ENCODE results near the gene GPR22. TPM values are rescaled to one million over a fixed set of nuclear protein-coding genes. Genes with fewer than 3 reads are reported as not detected.

The GPR22 gene
- total RNA-seq, 1 experiment from 2014 or later, result not detected

GRCh38 chr7:107435749-107436148, 34.1 kb upstream of the GPR22 start:
- Histone ChIP-seq H3K9me3 (ENCODE audit: control insufficient read depth, low read depth, low read length) (no peaks in the 10 kb centered on the region), H4K5ac (ENCODE audit: insufficient read length, low read depth, low read length) (no peak overlapping the region), H2BK12ac (ENCODE audit: insufficient read length, low read depth, low read length) (no peak overlapping the region), H3K23me2 (ENCODE audit: insufficient read length, low read depth, low read length, poor library complexity, severe bottlenecking) (no peaks in the 10 kb centered on the region), H3K9ac (ENCODE audit: extremely low read depth, insufficient read length, low read length) (no peak overlapping the region), H4K8ac (replicated peaks; ENCODE audit: insufficient read length, low read depth, low read length) (no peak overlapping the region), H3K4me1 (ENCODE audit: insufficient read depth, low read length) (no peaks in the 10 kb centered on the region), H2BK120ac (ENCODE audit: low read depth, low read length, poor library complexity, severe bottlenecking) (no peak overlapping the region), H3K27ac (ENCODE audit: insufficient read length, low read depth, low read length) (no peak overlapping the region), H4K20me1 (ENCODE audit: control insufficient read depth, insufficient read depth, insufficient read length) (no peaks in the 10 kb centered on the region), H2BK20ac (ENCODE audit: low read depth, low read length, poor library complexity, severe bottlenecking) (no peak overlapping the region), H3K27me3 (ENCODE audit: insufficient read depth, low read length) (no peaks in the 10 kb centered on the region), H2AK5ac (ENCODE audit: insufficient read length, low read length) (no peak overlapping the region), H3K79me1 (ENCODE audit: insufficient read depth, low read depth, low read length, poor library complexity, severe bottlenecking) (no peaks in the 10 kb centered on the region), H2BK15ac (ENCODE audit: low read depth, low read length) (no peak overlapping the region), H3K79me2 (ENCODE audit: insufficient read depth, low read length) (no peaks in the 10 kb centered on the region), H3K56ac (ENCODE audit: insufficient read length, low read depth, low read length) (no peak overlapping the region), H3T11ph (ENCODE audit: low read length) (no peak overlapping the region), H2BK5ac (ENCODE audit: insufficient read length, low read length) (no peak overlapping the region), H3K4ac (ENCODE audit: low read depth, low read length) (no peak overlapping the region), H3K14ac (ENCODE audit: insufficient read depth, low read length) (no peak overlapping the region), H3K18ac (ENCODE audit: insufficient read length, low read depth, low read length) (no peak overlapping the region), H4K91ac (ENCODE audit: insufficient read length, low read depth, low read length) (no peak overlapping the region), H3K23ac (ENCODE audit: insufficient read length, low read depth, low read length) (no peak overlapping the region), H3K4me2 (ENCODE audit: insufficient read depth, insufficient read length, low read length) (no peak overlapping the region), H2AFZ (ENCODE audit: low read length) (no peak overlapping the region)
- no peak for TF ChIP-seq CTCF (conservative IDR thresholded peaks at IDR 0.05)
- Mint-ChIP-seq H3K27me3 (ENCODE audit: low read depth) (no peaks in the 10 kb centered on the region), H3K9me3 (peaks cover 6 to 11% of the 10 kb centered on the region in 2 experiments; a peak in 4 of 5 replicates), H3K4me1 (no peaks in the 10 kb centered on the region), H3K36me3 (ENCODE audit: insufficient read depth in 1 of 3, low read depth in 3 of 3) (peaks cover under 1 to 10% (median 2%) of the 10 kb centered on the region in 3 experiments; a peak in 5 of 7 replicates), H3K27ac (no peak overlapping the region), H3K4me3 (no peak overlapping the region)
- DNase-seq, result no peak
- WGBS (ENCODE audit: extremely low coverage, insufficient read length, low lambda C conversion rate), result no CpG with 5 or more reads among the region's 1 CpG

Data from H9 (cell line).